Panc1 (cell line): ENCODE results near the gene ZNF469. TPM values are rescaled to one million over a fixed set of nuclear protein-coding genes. Genes with fewer than 3 reads are reported as not detected.

Experiments
- ATAC-seq: fragments of 200-7000 bp; cut with Tn5 transposase; 2 replicates; pipeline ENCODE4 v1.9.1; 2020; ENCODE audit warnings: mild to moderate bottlenecking, moderate library complexity
- BruUV-seq: library from RNA; stranded (reverse); fragments of 400-500 nt; replicated peaks from 2 replicates; lab custom pipeline; 2021; lab: Mats Ljungman, UMichigan
- CTCF ChIA-PET: fragments of 300-600 bp; sonication (Branson Sonifier 250); formaldehyde crosslinking; loops from one replicate; lab custom pipeline; 2022; ENCODE audit warnings: antibody characterized with exemption; lab: Charles Lee
- POLR2A ChIA-PET: fragments of 300-600 bp; sonication (Branson Sonifier 250); formaldehyde crosslinking; loops from one replicate; lab custom pipeline; 2022; ENCODE audit warnings: antibody characterized with exemption; lab: Charles Lee
- DNase-seq: peaks from one replicate; pipeline ENCODE4 v3.0.0-alpha.2; 2010; ENCODE audit warnings: low read depth, low spot score
- H3K27ac ChIP-seq: 2 replicates; pipeline ENCODE4 v1.5.1; 2011; ENCODE audit warnings: mild to moderate bottlenecking, low read length, inconsistent platforms
- H3K27me3 ChIP-seq: fragments of 200-500 bp; sonication (Bioruptor generic); 2 replicates; pipeline ENCODE4 v1.6.0; 2014; ENCODE audit warnings: low read length, inconsistent platforms; ENCODE audit not compliant: control insufficient read depth, insufficient read depth
- H3K36me3 ChIP-seq: fragments of 200-500 bp; sonication (Bioruptor generic); 2 replicates; pipeline ENCODE4 v1.5.1; 2014; ENCODE audit warnings: inconsistent platforms, mild to moderate bottlenecking, low read length, moderate library complexity; ENCODE audit not compliant: control insufficient read depth, insufficient read depth
- H3K4me1 ChIP-seq: 2 replicates; pipeline ENCODE4 v1.5.1; 2011; ENCODE audit warnings: inconsistent platforms, mild to moderate bottlenecking, low read length, moderate library complexity; ENCODE audit not compliant: control insufficient read depth, insufficient read depth
- H3K4me3 ChIP-seq, 2 experiments: 2 replicates each; pipeline ENCODE4 v1.5.1; 2011 to 2012; ENCODE audit warnings: low read depth in 2 of 2, low read length in 2 of 2, mild to moderate bottlenecking in 2 of 2, inconsistent platforms in 1 of 2, moderate library complexity in 1 of 2
- H3K9me3 ChIP-seq: fragments of 200-500 bp; sonication (Bioruptor generic); 2 replicates; pipeline ENCODE4 v1.5.1; 2014; ENCODE audit warnings: low read depth, mild to moderate bottlenecking, inconsistent platforms, low read length, moderate library complexity; ENCODE audit not compliant: control insufficient read depth, insufficient read depth
- CTCF ChIP-seq: fragments of 450-650 bp; IDR thresholded peaks from 2 replicates; pipeline ENCODE4 v1.5.1; 2017; ENCODE audit warnings: mild to moderate bottlenecking
- POLR2AphosphoS5 ChIP-seq: IDR thresholded peaks from 2 replicates; pipeline ENCODE4 v1.6.1; 2012; ENCODE audit warnings: mild to moderate bottlenecking, low read depth, low read length, moderate library complexity
- REST ChIP-seq, 2 experiments: IDR thresholded peaks; 2 replicates each; pipeline ENCODE4 v1.6.1; 2011 to 2012; ENCODE audit warnings: low read depth in 2 of 2, control low read depth in 1 of 2, low read length in 1 of 2, mild to moderate bottlenecking in 1 of 2, moderate library complexity in 1 of 2; ENCODE audit not compliant: insufficient read depth in 1 of 2
- SIN3A ChIP-seq: IDR thresholded peaks from 2 replicates; pipeline ENCODE4 v1.6.1; 2012; ENCODE audit warnings: low read depth, mild to moderate bottlenecking, low read length, moderate library complexity, borderline replicate concordance; ENCODE audit not compliant: insufficient read depth
- TCF7L2 ChIP-seq: IDR thresholded peaks from 2 replicates; pipeline ENCODE4 v1.6.1; 2011; ENCODE audit warnings: mild to moderate bottlenecking, low read depth, low read length, inconsistent platforms
- in situ Hi-C: cut with HindIII; loops from 2 replicates; pipeline ENCODE4 v1.10.0; 2016; ENCODE audit warnings: low sequenced_read_pairs, low pct_unique_long_range_greater_than_20kb
- intact Hi-C: fragments of 100-400 bp; cut with micrococcal nuclease; formaldehyde crosslinking; loops from one replicate; pipeline ENCODE4 v1.10.0; 2022; ENCODE audit not compliant: unreplicated experiment
- total RNA-seq: library from RNA; stranded (reverse); gene quantifications from one replicate; pipeline ENCODE4 v1.2.1, GENCODE V29; 2021; ENCODE audit not compliant: unreplicated experiment

Gene ZNF469
- total RNA-seq, 1 experiment from 2014 or later, result 1.3 TPM

GRCh38 chr16:88368994-88369393 is 13.8 kb upstream of the ZNF469 start:
- in situ Hi-C loops (no loop called here), intact Hi-C loops (no loop called here)
- H3K4me3 ChIP-seq, result no peak overlapping the region
- no peaks in the 10 kb centered on the region for H3K36me3 ChIP-seq
- TF ChIP-seq SIN3A, result no peak
- TF ChIP-seq TCF7L2, result no peak
- TF ChIP-seq CTCF, result no peak
- TF ChIP-seq POLR2AphosphoS5, result no peak
- TF ChIP-seq REST (IDR thresholded peaks at IDR 0.05; ENCODE audit: insufficient read depth in 1 of 2, low read depth in 2 of 2, low read length in 1 of 2), result no peak
- no peaks in the 10 kb centered on the region for H3K27me3 ChIP-seq
- BruUV-seq, result no TSS peak
- DNase-seq (no peak), ATAC-seq (no peak)
- no peaks in the 10 kb centered on the region for H3K4me1 ChIP-seq
- POLR2A ChIA-PET, result no interaction called here
- no peak overlapping the region for H3K27ac ChIP-seq
- no peaks in the 10 kb centered on the region for H3K9me3 ChIP-seq
- CTCF ChIA-PET, result no interaction called here

DNA sequence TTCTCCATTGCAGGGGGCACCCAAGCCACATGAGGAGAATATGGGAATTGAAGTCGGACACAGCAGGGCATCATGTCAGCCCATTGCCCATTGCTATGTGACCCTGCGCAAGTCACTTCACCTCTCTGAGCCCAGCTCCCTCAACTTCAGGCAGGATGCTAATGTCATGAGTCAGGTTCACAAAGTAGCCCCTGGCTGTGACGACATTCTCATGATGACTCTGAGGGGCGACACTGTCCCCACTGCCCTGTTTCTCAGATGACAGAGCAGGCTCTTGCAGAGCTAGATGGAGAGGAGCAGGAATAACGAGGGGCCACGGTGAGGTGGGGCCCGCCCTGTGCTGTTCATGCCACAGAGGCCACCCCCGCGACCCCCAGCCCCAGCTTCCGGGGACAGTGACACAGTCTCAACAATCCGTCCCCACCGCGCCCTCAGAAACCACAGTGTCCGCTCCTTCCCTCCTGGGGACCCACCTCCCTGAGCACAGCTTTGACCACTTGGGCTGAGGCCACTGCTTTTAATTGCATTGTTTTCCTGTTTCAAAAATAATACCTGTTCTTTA is 13.2 kb upstream of the ZNF469 start:
- no peaks in the 10 kb centered on the region for H3K27me3 ChIP-seq
- CTCF ChIA-PET, result no interaction called here
- no peak overlapping the region for H3K4me3 ChIP-seq
- no peaks in the 10 kb centered on the region for H3K4me1 ChIP-seq
- no peaks in the 10 kb centered on the region for H3K9me3 ChIP-seq
- in situ Hi-C loops, result no loop called here
- H3K36me3 ChIP-seq, result no peaks in the 10 kb centered on the region
- intact Hi-C loops, result no loop called here
- BruUV-seq, result no TSS peak
- DNase-seq, result no peak
- no peak overlapping the region for H3K27ac ChIP-seq
- TF ChIP-seq TCF7L2 (no peak), REST (IDR thresholded peaks at IDR 0.05; ENCODE audit: insufficient read depth in 1 of 2, low read depth in 2 of 2, low read length in 1 of 2) (no peak), CTCF (no peak), SIN3A (no peak), POLR2AphosphoS5 (no peak)
- no peak for ATAC-seq
- POLR2A ChIA-PET, result no interaction called here
